NCI-H1092 treated with DMSO at 0.1 percent for 48 hours (cell line): ENCODE data around the gene BRCA1.
"Not testable (repeated sequence)": the region's sequence is repeated elsewhere in the genome, so short reads cannot be mapped to it uniquely, and the experiment has no call there.

Source experiments
- DNase-seq: peaks from one replicate; lab custom pipeline; 2025; lab: John Stamatoyannopoulos, UW

The BRCA1 gene

DNA sequence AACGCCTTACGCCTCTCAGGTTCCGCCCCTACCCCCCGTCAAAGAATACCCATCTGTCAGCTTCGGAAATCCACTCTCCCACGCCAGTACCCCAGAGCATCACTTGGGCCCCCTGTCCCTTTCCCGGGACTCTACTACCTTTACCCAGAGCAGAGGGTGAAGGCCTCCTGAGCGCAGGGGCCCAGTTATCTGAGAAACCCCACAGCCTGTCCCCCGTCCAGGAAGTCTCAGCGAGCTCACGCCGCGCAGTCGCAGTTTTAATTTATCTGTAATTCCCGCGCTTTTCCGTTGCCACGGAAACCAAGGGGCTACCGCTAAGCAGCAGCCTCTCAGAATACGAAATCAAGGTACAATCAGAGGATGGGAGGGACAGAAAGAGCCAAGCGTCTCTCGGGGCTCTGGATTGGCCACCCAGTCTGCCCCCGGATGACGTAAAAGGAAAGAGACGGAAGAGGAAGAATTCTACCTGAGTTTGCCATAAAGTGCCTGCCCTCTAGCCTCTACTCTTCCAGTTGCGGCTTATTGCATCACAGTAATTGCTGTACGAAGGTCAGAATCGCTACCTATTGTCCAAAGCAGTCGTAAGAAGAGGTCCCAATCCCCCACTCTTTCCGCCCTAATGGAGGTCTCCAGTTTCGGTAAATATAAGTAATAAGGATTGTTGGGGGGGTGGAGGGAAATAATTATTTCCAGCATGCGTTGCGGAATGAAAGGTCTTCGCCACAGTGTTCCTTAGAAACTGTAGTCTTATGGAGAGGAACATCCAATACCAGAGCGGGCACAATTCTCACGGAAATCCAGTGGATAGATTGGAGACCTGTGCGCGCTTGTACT lies at the start of gene BRCA1:
Gene BRCA1 (minus strand): TSS at position 232 of the 834 bp plus-strand sequence. CDS start 1,268 bp downstream, outside the sequence.
- DNase-seq = peak; percentile 99

DNA sequence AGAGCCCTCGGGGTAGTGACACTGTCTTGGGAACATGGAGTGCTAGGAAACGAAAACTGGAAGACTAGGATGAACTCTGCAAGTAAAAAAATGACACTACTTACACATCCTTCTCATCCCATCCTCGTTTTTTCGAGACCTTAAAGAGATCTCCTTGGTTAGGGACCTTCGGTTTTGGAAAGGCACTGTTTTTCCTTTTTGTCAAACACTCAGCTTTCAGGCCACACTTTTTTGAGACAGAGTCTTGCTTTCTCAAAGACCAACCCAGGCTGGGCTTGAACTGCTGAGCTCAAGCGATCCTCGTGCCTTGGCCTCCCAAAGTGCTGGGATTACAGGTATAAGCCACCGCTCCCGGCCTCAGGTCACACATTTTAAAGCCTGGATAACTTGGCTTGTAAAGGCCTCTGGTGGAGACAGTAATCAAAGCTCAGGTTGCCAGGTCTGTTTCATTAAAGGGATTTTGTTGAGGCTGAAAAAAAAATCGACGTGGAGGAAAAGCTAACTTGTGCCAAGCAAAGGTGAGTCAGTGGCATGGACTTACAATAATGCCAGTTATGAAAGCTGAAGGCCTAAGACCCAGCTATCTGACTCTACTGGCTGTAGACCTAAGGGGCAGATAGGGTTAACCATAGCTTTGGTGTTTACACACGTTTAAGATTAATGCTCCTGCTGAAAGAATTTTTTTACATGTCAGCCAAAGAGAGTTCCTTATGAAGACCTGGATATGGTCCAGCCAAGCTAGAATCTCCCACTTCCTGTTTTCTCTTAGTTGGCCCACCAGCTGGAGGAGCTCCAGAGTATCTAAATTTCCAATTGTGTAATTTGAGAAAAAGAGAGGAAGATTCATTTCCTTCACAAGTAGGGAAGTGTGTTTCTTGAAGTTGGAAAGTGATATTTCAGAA lies 46.7 kb upstream of the BRCA1 start:
- DNase-seq = no peak

DNA sequence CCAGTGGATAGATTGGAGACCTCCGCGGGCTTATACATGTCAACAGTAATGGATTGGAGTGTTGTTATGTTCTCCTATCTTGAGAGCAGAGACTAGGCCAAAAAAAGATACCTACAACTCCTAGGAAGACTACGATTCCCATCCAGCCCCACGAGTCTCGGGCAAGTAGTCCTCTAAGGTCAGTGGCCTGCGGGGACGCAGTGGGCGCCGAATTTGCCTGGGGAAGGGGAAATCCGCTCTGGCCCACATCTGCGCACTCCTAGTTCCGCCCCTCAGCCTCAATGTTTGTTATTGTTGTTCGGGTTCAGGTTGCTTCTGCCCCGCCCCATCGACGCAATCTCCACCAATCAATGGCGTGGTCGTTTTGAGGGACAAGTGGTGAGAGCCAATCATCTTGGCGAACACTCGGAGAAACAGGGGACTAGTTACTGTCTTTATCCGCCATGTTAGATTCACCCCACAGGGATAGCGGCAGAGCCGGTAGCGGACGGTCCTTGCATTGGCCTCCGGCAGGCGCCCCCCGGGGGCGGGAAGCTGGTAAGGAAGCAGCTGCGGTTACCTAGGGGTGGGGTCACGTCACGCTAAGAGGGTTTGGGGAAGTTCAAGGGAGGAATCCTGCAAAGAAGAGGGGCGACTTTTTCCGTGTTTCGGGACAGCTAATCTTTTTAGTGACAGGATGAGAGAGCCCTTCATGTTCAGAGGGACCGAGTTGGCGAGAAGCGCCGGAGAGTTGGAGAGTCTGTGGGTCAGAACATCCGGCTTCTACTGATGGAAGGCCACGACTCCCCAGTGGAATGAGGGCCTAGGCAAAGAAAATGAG lies 45.8 kb upstream of the BRCA1 start, which contains the start of gene NBR1:
Gene NBR1 (plus strand): TSS at position 449 of the 820 bp plus-strand sequence. CDS start 4,586 bp downstream, outside the sequence.
- DNase-seq = peak; percentile 98

DNA sequence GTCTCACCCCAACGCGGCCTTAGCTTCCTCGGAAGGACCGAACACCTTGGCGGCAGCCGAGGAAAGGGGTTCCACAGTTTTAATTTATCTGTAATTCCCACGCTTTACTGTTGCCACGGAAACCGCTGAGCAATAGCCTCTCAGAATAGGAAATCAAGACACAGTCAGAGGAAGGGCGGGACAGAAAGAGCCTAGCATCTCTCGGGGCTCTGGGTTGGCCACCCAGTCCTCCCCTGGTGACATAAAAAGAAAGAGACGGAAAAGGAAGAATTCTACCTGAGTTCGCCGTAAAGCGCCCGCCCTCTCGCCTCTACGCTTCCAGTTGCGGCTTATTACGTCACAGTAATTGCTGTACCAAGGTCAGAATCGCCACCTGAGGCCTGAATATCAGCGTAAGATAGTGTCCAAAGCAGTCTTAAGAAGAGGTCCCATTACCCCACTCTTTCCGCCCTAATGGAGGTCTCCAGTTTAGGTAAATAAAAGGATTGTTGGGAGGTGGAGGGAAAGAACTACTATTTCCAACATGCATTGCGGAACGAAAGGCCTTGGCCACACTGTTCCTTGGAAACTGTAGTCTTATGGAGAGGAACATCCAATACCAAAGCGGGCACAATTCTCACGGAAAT lies 45.1 kb upstream of the BRCA1 start:
- DNase-seq = peak; percentile 94

DNA sequence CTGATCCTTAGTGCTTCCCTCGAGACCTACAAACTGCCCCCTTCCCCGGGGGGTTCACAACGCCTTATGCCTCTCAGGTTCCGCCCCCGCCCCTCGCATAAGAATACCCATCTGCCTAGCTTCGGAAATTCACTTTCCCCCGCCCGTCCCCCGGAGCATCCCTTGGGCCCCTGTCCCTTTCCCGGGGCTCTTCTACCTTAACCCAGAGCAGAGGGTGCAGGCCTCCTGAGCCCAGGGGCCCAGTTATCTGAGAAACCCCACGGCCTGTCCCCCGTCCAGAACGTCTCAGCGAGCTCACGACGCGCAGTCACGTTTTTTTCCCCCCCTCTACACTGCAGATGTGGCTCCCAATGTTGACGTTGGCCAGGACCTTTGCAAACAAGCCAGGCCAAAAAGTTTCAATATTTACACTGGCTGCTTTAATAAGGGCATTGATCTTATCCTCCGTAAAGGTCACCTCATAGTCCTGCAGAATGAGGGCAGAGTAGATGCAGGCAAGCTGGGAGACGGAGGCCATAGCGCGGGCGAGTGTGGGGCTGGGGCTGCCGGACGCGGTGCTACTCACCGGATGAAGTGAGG lies 44.5 kb upstream of the BRCA1 start:
- no peak for DNase-seq

DNA sequence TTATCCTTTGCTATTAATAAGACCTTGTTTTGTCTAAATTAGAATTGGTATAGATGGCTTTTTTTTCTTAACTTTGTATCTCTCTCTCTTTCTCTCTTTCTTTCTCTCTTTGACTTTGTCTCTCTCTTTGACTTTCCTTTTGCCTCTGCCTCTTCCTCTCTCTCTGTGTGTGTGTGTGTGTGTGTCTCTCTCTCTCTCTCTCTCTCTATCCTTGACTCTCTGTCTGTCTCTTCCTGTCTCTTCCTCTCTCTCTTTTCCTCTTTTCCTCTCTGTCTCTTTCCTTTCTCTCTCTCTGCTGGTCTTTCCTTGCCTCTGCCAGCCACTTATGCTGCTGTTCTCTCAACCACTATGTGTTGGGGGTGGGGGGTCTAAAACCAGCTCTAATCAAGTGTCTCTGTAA lies 40.8 kb upstream of the BRCA1 start:
- DNase-seq = not testable (repeated sequence)

DNA sequence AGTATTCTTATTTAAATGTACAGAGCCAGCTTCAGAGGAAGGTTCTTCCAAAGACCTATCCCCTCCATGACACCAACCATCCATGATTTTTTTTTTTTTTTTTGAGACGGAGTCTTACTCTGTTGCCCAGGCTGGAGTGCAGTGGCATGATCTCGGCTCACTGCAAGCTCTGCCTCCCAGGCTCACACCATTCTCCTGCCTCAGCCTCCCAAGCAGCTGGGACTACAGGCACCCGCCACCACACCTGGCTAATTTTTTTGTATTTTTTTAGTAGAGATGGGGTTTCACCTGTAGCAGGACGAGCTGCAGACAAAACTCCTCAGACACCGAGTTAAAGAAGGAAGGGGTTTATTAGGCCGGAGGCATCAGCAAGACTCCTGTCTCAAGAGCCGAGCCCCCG lies 34.8 kb upstream of the BRCA1 start:
- DNase-seq = not testable (repeated sequence)

DNA sequence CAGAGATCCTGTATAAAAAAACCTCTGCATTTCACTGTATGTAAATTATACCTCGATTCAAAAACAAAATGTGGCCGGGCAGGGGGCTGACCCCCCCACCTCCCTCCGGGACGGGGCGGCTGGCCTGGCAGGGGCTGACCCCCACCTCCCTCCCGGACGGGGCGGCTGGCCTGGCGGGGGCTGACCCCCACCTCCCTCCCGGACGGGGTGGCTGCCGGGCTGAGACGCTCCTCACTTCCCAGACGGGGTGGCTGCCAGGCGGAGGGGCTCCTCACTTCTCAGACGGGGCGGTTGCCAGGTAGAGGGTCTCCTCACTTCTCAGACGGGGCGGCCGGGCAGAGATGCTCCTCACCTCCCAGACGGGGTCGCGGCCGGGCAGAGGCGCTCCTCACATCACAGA lies 34.1 kb upstream of the BRCA1 start:
- not testable (repeated sequence) for DNase-seq

DNA sequence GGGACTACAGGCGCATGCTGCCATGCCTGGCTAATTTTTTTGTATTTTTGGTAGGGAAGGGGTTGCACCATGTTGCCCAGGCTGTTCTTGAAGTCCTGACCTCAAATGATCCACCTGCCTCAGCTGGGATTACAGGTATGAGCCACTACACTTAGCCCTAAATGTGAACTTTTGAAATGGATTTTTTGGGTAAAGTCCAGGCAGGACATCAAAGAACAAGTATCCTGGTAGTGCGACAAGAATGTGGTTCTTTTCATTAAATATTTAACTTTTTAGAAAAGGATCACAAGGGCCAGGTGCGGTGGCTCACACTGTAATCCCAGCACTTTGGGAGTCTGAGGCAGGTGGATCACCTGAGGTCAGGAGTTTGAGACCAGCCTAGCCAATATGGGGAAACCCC lies 30.5 kb upstream of the BRCA1 start:
- DNase-seq = no peak

DNA sequence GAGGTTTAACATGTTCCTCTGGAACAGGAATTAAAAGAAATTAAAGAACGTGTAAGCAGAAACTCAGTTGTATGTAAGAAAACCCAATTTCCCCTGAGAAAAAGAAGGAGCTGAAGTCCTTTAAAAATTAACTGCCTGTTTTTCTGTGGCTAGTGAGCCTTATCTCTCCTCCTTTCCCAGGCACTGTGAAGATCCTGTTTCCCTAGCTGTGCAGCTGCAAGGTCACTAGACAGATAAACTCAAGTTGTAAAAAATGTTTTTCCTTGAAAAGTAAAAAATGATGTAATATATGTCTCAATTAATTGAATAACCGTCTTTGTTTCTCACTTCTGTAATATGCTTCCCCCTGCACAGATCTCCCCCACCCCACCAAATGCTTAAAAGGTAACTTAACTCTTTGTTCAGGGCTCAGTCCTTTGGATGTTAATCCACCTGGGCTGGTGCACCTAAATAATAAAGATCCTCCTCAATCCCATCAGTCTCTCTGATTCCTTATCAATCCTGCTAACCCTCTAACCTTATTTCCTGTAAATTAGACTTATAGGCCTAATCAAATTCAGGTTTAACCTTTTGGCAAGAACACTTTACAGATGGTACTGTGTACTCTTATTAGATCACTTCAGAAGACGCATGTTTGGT lies 28.2 kb upstream of the BRCA1 start:
- DNase-seq = not testable (repeated sequence)

DNA sequence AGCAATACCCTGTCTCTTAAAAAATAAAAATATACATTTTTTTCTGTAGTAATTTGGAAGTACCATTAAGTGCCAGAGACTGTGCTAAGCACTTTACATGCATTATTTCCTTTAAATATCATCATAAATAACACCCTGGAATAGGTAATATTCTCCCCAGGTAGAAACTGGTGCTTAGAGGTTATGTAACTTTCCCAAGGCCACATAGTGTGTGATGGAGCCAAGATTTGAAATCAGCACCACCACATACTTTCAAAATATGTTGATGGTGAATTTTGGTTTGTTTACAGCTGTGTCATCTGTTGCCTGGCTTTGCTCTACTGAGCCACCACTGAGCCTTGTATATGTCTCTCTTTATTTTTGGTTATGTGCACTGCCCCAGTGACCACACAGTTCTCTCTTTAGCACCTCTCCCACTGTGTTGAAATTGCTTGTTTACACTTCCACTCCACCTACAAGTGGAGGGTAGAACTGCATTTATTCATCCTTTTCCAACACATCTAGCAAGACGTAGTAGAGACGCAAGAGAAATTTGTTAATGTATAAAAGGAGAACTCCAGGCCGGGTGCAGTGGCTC lies 26.8 kb upstream of the BRCA1 start:
- no peak for DNase-seq

DNA sequence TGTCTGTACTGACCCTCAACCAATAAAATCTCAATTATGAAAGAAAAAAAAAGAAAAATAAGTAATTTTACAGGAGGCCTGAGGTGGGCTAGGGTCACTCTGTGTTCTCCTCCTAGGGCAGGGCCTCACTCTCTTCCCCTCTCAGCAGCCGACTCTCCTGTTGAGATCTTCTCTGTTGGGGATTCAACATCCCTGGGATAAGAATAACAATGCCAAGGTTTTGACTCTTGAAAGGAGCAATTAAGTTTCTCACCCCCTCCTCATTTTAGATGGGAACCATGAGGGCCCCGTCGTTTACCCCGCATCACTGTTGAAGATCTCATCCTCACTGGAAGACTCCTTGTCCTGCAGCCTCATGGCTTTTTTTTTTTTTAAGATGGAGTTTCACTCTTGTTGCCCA lies 21.5 kb upstream of the BRCA1 start:
- DNase-seq = no peak

DNA sequence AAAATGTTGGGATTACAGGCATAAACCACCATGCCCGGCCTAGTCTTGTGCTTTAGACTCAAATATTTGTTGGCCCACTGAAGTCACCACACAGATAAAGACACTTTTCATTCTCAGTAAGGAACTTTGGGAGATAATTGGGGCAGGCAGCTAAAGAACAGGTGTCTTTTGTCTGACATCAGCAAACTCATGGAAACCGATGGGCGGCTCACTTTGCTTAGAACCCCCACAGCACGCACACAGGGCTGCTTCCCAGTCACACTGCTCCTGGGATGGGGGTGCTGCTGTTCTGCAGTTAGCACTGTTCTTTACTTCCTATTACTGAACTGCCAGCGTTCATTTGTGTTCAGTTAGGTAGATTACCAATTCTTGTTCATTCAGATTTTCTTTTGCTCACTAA lies 18.0 kb upstream of the BRCA1 start:
- DNase-seq = no peak

DNA sequence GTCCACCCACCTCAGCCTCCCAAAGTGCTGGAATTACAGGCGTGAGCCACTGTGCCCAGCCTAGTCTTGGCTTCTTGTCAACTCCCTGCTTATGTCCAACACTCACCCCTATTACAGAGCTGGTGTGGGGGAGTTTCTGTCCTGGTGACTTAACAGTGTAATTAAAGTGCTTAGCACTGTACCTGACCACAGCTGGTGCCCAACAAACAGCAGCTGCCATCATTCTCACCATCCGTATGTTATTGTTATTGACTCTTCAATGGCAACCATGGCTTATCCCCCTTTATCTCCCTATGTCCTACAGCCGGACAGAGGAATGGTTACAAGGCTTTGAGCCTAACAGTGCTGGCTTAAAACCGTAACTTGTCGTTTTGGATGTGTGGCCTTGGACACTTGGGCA lies 17.0 kb upstream of the BRCA1 start:
- no peak for DNase-seq

DNA sequence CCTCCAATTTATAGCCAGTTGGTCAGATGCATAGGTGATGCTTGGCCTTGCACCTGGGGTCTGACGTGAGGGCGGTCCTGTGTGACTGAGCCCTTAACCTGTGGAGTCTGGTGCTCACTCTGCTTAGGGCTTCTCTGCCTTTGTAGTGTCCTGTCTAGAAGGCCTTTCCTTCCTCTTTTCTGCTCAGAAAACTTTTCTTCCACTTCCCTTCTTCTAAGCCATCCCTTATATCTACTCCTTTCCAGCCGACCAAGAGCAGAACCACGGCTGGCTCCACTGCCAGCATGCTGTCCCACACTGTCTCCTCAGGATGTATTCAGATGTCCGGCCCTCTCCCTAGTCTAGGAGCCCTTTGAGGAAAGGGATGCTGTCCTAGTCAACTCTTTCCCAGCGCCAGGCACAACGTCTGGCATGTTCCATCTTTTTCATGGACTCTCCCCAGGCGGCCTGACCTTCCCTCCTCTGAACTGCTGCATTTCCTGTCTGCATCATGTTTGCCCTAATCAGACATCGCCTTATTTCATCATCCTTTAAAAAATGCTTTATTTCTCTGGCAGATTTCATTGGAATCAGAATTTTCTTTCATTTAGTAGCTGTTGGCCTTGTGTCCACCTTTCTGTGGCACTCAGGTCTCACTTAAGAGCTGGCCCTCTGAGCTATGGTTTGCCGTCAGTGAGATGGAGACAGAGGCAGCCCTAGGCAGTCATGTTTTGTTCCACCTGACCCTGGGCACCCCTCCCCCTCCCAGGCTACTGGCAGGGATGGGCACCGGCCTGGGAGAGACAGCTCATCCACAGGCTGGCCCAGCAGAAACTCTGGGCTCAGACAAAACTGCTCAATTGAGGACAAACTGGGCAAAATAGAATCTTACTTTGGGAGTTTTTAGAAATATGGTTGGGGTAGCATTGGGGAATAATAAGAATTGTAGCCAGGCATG lies 15.5 kb upstream of the BRCA1 start:
- DNase-seq = no peak

DNA sequence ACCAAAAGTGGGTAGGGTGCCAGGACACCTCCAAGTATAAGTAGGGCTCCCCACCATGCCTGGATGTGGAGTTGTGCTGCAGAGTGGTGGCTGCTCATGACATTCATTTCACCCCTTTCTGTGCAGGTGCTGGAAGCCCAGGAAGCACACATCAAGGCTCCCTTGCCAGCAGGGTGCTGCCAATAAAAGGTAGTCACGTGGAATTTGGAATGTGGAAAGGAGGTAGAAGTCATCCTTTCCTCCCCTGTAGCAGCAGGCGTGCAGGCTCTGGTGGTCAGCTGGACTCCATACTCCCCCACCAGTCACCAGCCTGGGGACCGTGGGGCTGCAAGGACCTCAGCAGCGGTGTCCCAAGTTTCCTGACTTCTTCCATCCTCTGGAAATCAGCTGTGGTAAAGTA lies 13.4 kb upstream of the BRCA1 start:
- not testable (repeated sequence) for DNase-seq

DNA sequence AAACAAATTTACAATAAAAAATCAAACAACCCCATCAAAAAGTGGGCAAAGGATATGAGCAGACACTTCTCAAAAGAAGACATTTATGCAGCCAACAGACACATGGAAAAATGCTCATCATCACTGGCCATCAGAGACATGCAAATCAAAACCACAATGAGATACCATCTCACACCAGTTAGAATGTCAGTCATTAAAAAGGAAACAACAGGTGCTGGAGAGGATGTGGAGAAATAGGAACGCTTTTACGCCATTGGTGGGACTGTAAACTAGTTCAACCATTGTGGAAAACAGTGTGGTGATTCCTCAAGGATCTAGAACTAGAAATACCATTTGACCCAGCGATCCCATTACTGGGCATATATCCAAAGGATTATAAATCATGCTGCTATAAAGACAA lies 11.4 kb upstream of the BRCA1 start:
- DNase-seq = not testable (repeated sequence)

DNA sequence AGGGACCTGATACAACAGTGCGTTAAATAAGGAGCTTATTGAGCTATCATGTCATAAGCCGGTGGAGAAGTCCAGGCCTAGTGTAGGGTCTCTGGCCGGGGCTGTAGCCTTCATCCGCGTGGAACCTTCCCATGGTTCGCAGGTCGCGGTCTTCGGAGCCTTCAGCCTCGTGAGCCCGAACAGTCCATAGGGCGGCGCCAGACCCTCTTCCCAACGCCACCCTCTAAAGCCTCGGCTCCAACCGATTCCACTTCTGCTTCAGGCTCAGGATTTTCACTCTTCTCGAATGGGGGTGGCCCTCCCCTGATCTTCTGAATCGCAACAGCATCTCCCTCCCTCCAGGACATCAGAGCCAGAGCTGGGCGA lies 10.3 kb upstream of the BRCA1 start:
- DNase-seq = no peak

DNA sequence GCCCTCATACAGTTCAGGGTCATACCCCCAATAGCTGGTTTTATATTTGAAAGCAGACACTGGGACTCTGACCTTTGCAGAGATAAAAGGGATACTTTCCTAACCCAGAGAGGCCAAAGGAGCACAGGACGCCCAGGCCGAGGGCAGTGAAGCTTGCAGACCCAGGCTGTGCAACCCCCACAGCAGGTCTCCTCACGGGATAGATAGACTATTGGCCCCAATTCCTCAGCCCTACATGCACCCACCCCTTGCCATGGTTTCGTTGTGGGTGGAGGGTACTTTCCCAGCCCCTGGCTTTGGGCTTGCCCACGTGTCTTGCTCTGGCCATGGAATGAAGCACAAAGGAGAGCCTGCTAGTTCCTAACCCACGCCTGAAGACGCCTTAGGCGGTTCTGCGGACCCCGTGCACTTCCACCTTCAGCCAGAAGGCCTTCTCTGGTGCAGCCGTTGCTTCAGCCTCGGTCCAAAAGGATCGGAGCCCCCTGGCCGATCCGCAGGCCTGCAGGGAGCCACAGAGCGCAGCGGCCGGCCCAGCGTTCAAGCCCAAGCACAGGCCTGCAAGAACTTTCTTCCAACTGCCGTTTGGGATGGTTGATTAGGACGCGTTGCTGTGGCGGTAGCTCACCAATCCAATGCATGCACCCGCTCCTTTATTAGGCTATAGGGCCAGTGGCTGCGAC lies 9.8 kb upstream of the BRCA1 start:
- no peak for DNase-seq
